Activated CD8-positive, alpha-beta T cell treated with anti-CD3 and anti-CD28 coated beads for 36 hours (primary cell): ENCODE results near the gene ATCAY. TPM values are rescaled to one million over a fixed set of nuclear protein-coding genes. Genes with fewer than 3 reads are reported as not detected.
A peak's percentile ranks its signal among the peaks of the same experiment; 100 is the strongest.

Experiments
- ATAC-seq: fragments of 200-7000 bp; cut with Tn5 transposase; one replicate; pipeline ENCODE4 v1.10.0; 2021; ENCODE audit warnings: mild to moderate bottlenecking, moderate library complexity
- CTCF ChIA-PET: fragments of 350-600 bp; sonication (Branson Sonifier 250); formaldehyde crosslinking; loops from one replicate; lab custom pipeline; 2021; ENCODE audit warnings: antibody characterized with exemption; lab: Charles Lee
- POLR2A ChIA-PET: fragments of 350-600 bp; sonication (Branson Sonifier 250); formaldehyde crosslinking; loops from one replicate; lab custom pipeline; 2021; ENCODE audit warnings: antibody characterized with exemption; lab: Charles Lee
- DNase-seq: peaks from one replicate; pipeline ENCODE4 v3.0.0-alpha.2; 2020
- H3K27ac Mint-ChIP-seq: one replicate; pipeline ENCODE4 v1.8.0; 2021; ENCODE audit warnings: mild to moderate bottlenecking, mixed read lengths
- H3K27me3 Mint-ChIP-seq: one replicate; pipeline ENCODE4 v1.8.0; 2021; ENCODE audit warnings: mixed read lengths
- H3K36me3 Mint-ChIP-seq: one replicate; pipeline ENCODE4 v1.8.0; 2021; ENCODE audit warnings: low read depth, mixed read lengths
- H3K4me1 Mint-ChIP-seq: one replicate; pipeline ENCODE4 v1.8.0; 2021; ENCODE audit warnings: low read depth, mixed read lengths
- H3K4me3 Mint-ChIP-seq: one replicate; pipeline ENCODE4 v1.8.0; 2021; ENCODE audit warnings: mild to moderate bottlenecking, moderate library complexity, mixed read lengths
- H3K9me3 Mint-ChIP-seq: one replicate; pipeline ENCODE4 v1.8.0; 2021; ENCODE audit warnings: mixed read lengths
- CTCF ChIP-seq: fragments of 200-600 bp; IDR thresholded peaks from one replicate; pipeline ENCODE4 v1.8.0; 2022; ENCODE audit warnings: antibody characterized with exemption, mild to moderate bottlenecking
- intact Hi-C: fragments of 100-400 bp; cut with micrococcal nuclease; formaldehyde crosslinking; loops from one replicate; pipeline ENCODE4 v1.10.0; 2022
- total RNA-seq, 2 experiments: library from RNA; stranded (reverse); gene quantifications; one replicate each; pipeline ENCODE4 v1.2.3, GENCODE V29; 2021

The ATCAY gene
- total RNA-seq, 2 experiments from 2014 or later = not detected

- Mint-ChIP-seq H3K27ac (no peak overlapping the region), H3K4me3 (no peak overlapping the region), H3K9me3 (peaks cover 11% of the 10 kb centered on the region), H3K36me3 (peaks cover 5% of the 10 kb centered on the region), H3K27me3 (no peaks in the 10 kb centered on the region), H3K4me1 (no peaks in the 10 kb centered on the region)
- TF ChIP-seq CTCF = peak; percentile 57
- ATAC-seq = peak; percentile 74
- peak; percentile 72 for DNase-seq
- ChIA-PET POLR2A (interaction anchor here (1.0 to 2.1 kb wide), 4 partner anchors 15 to 87 kb away, joined by 3 to 5 read pairs (median 4); no protein-coding TSS in a partner anchor), CTCF (interaction anchor here (0.8 to 2.2 kb wide), 24 partner anchors 10 to 177 kb away, joined by 3 to 19 read pairs (median 3); partner anchors contain the start of genes APBA3 and MRPL54)
- intact Hi-C loops = no loop called here
Measured at GRCh38 chr19:3849092-3849491, 31.4 kb upstream of the ATCAY start.

GRCh38 chr19:3849787-3850186 lies 30.7 kb upstream of the ATCAY start:
- Mint-ChIP-seq H3K36me3 (peaks cover 5% of the 10 kb centered on the region), H3K27me3 (no peaks in the 10 kb centered on the region), H3K9me3 (peaks cover 11% of the 10 kb centered on the region), H3K4me1 (no peaks in the 10 kb centered on the region), H3K4me3 (no peak overlapping the region), H3K27ac (no peak overlapping the region)
- no peak for TF ChIP-seq CTCF
- ChIA-PET POLR2A (interaction anchor here (1.0 to 2.1 kb wide), 4 partner anchors 16 to 88 kb away, joined by 3 to 5 read pairs (median 4); no protein-coding TSS in a partner anchor), CTCF (interaction anchor here (0.9 to 2.2 kb wide), 14 partner anchors 9 to 178 kb away, joined by 3 to 19 read pairs (median 3); no protein-coding TSS in a partner anchor)
- intact Hi-C loops = no loop called here
- DNase-seq (no peak), ATAC-seq (no peak)

GRCh38 chr19:3850320-3850972 lies 30.0 kb upstream of the ATCAY start:
- Mint-ChIP-seq H3K4me3 (no peak overlapping the region), H3K27ac (no peak overlapping the region), H3K27me3 (no peaks in the 10 kb centered on the region), H3K9me3 (peaks cover 11% of the 10 kb centered on the region), H3K4me1 (no peaks in the 10 kb centered on the region), H3K36me3 (peaks cover 5% of the 10 kb centered on the region)
- POLR2A ChIA-PET = interaction anchor here (1.7 kb wide), 1 partner anchor 28 kb away, joined by 3 read pairs; no protein-coding TSS in a partner anchor
- DNase-seq (no peak), ATAC-seq (no peak)
- intact Hi-C loops = no loop called here
- no peak for TF ChIP-seq CTCF
- CTCF ChIA-PET = interaction anchor here (0.9 to 1.5 kb wide), 2 partner anchors 15 to 37 kb away, joined by 3 read pairs; no protein-coding TSS in a partner anchor

GRCh38 chr19:3851254-3852176 lies 29.0 kb upstream of the ATCAY start:
- peaks cover 11% of the 10 kb centered on the region for H3K9me3 Mint-ChIP-seq
- no peaks in the 10 kb centered on the region for H3K27me3 Mint-ChIP-seq
- DNase-seq (no peak), ATAC-seq (no peak)
- H3K27ac Mint-ChIP-seq = no peak overlapping the region
- intact Hi-C loops = no loop called here
- H3K4me1 Mint-ChIP-seq = no peaks in the 10 kb centered on the region
- H3K36me3 Mint-ChIP-seq = peaks cover 5% of the 10 kb centered on the region
- no peak for TF ChIP-seq CTCF
- POLR2A ChIA-PET = no interaction called here
- H3K4me3 Mint-ChIP-seq = no peak overlapping the region
- CTCF ChIA-PET = no interaction called here
